ENCODE results near the gene SLC22A12.

- no peak for TF ChIP-seq CTCF (IDR thresholded peaks at IDR 0.05; ENCODE audit: poor library complexity, severe bottlenecking)
- no peak for TF ChIP-seq POLR2AphosphoS5 (IDR thresholded peaks at IDR 0.05)
- no peak for TF ChIP-seq MXI1 (conservative IDR thresholded peaks at IDR 0.05; ENCODE audit: poor library complexity, severe bottlenecking)
Measured at GRCh38 chr11:64608636-64609035, 17.6 kb downstream of the SLC22A12 start.
